Urinary bladder (tissue), 4 donors: Measurements from ENCODE around the gene MTCL1. TPM values are rescaled to one million over a fixed set of nuclear protein-coding genes. Genes with fewer than 3 reads are reported as not detected.

Experiments
- DNase-seq: peaks from one replicate; pipeline ENCODE4 v3.0.0-alpha.2; 2015; ENCODE audit errors: extremely low spot score
- H3K27ac ChIP-seq: one replicate; pipeline ENCODE4 v1.5.1; 2013; ENCODE audit warnings: low read depth, mild to moderate bottlenecking, moderate library complexity
- H3K36me3 ChIP-seq: one replicate; pipeline ENCODE4 v1.6.1; 2013; ENCODE audit warnings: mild to moderate bottlenecking, moderate library complexity; ENCODE audit not compliant: insufficient read depth
- H3K4me1 ChIP-seq: one replicate; pipeline ENCODE4 v1.6.1; 2013; ENCODE audit warnings: mild to moderate bottlenecking, moderate library complexity; ENCODE audit not compliant: insufficient read depth
- H3K4me3 ChIP-seq: one replicate; pipeline ENCODE4 v1.5.1; 2013; ENCODE audit warnings: low read depth, low read length
- WGBS: extraction: QIAGEN DNeasy Blood & Tissue Kit; methylation state at CpG from one replicate; pipeline ENCODE4 v1.1.7; 2013; 5-methylcytosine and 5-hydroxymethylcytosine counted together
- polyA plus RNA-seq: library from polyadenylated mRNA; stranded (reverse); fragments of 200-250 nt; gene quantifications from one replicate; pipeline ENCODE4 v1.2.3, GENCODE V29; 2013
- total RNA-seq: library from RNA; depleted of rRNA; stranded (reverse); fragments of >200 nt; gene quantifications from one replicate; pipeline ENCODE4 v1.2.3, GENCODE V29; 2014
- donor health status: healthy with polysubstance abuse.
- donor health status: healthy.

MTCL1 gene
- total and polyA plus RNA-seq, 2 donors, result 16.6 to 24.2 TPM

- Histone ChIP-seq H3K36me3 (no peaks in the 10 kb centered on the region), H3K4me3 (no peak overlapping the region), H3K27ac (no peak overlapping the region), H3K4me1 (no peaks in the 10 kb centered on the region)
- WGBS, result 77% methylated on average over 3 of the region's 3 CpGs
- DNase-seq, result no peak
These were observed 102.1 kb downstream of the MTCL1 start for GRCh38 chr18:8807488-8807805.

- H3K27ac ChIP-seq, result no peak overlapping the region
- no peaks in the 10 kb centered on the region for H3K36me3 ChIP-seq
- H3K4me3 ChIP-seq, result no peak overlapping the region
- no peak for DNase-seq
- WGBS, result 58% methylated on average over 6 of the region's 6 CpGs
- H3K4me1 ChIP-seq, result no peaks in the 10 kb centered on the region
These were observed 102.6 kb downstream of the MTCL1 start for GRCh38 chr18:8808001-8808400.

- H3K27ac ChIP-seq, result no peak overlapping the region
- no peaks in the 10 kb centered on the region for H3K36me3 ChIP-seq
- WGBS, result 95% methylated on average over 13 of the region's 13 CpGs
These were observed 104.2 kb downstream of the MTCL1 start for GRCh38 chr18:8809514-8809913.

GRCh38 chr18:8810157-8810556 lies 104.8 kb downstream of the MTCL1 start:
- no peak for DNase-seq
- 97% methylated on average over 11 of the region's 11 CpGs for WGBS
- no peaks in the 10 kb centered on the region for H3K4me1 ChIP-seq
- no peaks in the 10 kb centered on the region for H3K36me3 ChIP-seq
- no peak overlapping the region for H3K27ac ChIP-seq
- no peak overlapping the region for H3K4me3 ChIP-seq

More at GRCh38 chr18:8809514-8809913, 104.2 kb downstream of the MTCL1 start:
- Histone ChIP-seq H3K4me1 (no peaks in the 10 kb centered on the region), H3K4me3 (no peak overlapping the region)
- DNase-seq, result no peak

- no peak overlapping the region for H3K27ac ChIP-seq
- 86% methylated on average over 6 of the region's 6 CpGs for WGBS
- DNase-seq, result no peak
- H3K4me3 ChIP-seq, result no peak overlapping the region
- no peaks in the 10 kb centered on the region for H3K36me3 ChIP-seq
- no peaks in the 10 kb centered on the region for H3K4me1 ChIP-seq
These were observed 105.8 kb downstream of the MTCL1 start for GRCh38 chr18:8811115-8811514.

- Histone ChIP-seq H3K36me3 (no peaks in the 10 kb centered on the region), H3K27ac (no peak overlapping the region), H3K4me1 (no peaks in the 10 kb centered on the region), H3K4me3 (no peak overlapping the region)
- WGBS, result 88% methylated on average over 4 of the region's 4 CpGs
- DNase-seq, result no peak
These were observed 107.3 kb downstream of the MTCL1 start for GRCh38 chr18:8812631-8813030.

GRCh38 chr18:8813611-8814010 lies 108.3 kb downstream of the MTCL1 start:
- Histone ChIP-seq H3K27ac (no peak overlapping the region), H3K4me3 (no peak overlapping the region), H3K36me3 (no peaks in the 10 kb centered on the region), H3K4me1 (no peaks in the 10 kb centered on the region)
- DNase-seq, result no peak

- Histone ChIP-seq H3K4me3 (no peak overlapping the region), H3K36me3 (peaks cover 4% of the 10 kb centered on the region), H3K4me1 (no peaks in the 10 kb centered on the region), H3K27ac (no peak overlapping the region)
- WGBS, result 84% methylated on average over 6 of the region's 6 CpGs
- no peak for DNase-seq
These were observed 108.8 kb downstream of the MTCL1 start for GRCh38 chr18:8814206-8814605.

GRCh38 chr18:8816220-8816619 lies 110.9 kb downstream of the MTCL1 start:
- Histone ChIP-seq H3K36me3 (peaks cover 4% of the 10 kb centered on the region), H3K4me3 (no peak overlapping the region), H3K4me1 (no peaks in the 10 kb centered on the region), H3K27ac (no peak overlapping the region)
- WGBS, result 65% methylated on average over 3 of the region's 3 CpGs
- no peak for DNase-seq

- 28% methylated on average over 1 of the region's 1 CpG for WGBS
- peaks cover 4% of the 10 kb centered on the region for H3K36me3 ChIP-seq
- no peak for DNase-seq
- H3K4me1 ChIP-seq, result no peaks in the 10 kb centered on the region
- no peak overlapping the region for H3K4me3 ChIP-seq
- H3K27ac ChIP-seq, result no peak overlapping the region
These were observed 111.5 kb downstream of the MTCL1 start for GRCh38 chr18:8816816-8817215.

- Histone ChIP-seq H3K4me1 (no peaks in the 10 kb centered on the region), H3K27ac (no peak overlapping the region), H3K4me3 (no peak overlapping the region), H3K36me3 (peaks cover 4% of the 10 kb centered on the region)
- DNase-seq, result no peak
- WGBS, result 95% methylated on average over 15 of the region's 15 CpGs
These were observed 113.6 kb downstream of the MTCL1 start for GRCh38 chr18:8818982-8819381.

GRCh38 chr18:8820396-8821082 lies 115.2 kb downstream of the MTCL1 start:
- 81% methylated on average over 9 of the region's 9 CpGs for WGBS
- DNase-seq, result no peak
- peaks cover 7% of the 10 kb centered on the region for H3K36me3 ChIP-seq
- H3K27ac ChIP-seq, result no peak overlapping the region
- H3K4me1 ChIP-seq, result no peaks in the 10 kb centered on the region
- no peak overlapping the region for H3K4me3 ChIP-seq

- DNase-seq, result no peak
- H3K36me3 ChIP-seq, result peaks cover 7% of the 10 kb centered on the region
- H3K4me1 ChIP-seq, result no peaks in the 10 kb centered on the region
- H3K27ac ChIP-seq, result no peak overlapping the region
- 73% methylated on average over 3 of the region's 3 CpGs for WGBS
- H3K4me3 ChIP-seq, result no peak overlapping the region
These were observed 115.7 kb downstream of the MTCL1 start for GRCh38 chr18:8821083-8821465.

GRCh38 chr18:8821531-8821930 lies 116.2 kb downstream of the MTCL1 start:
- WGBS, result 81% methylated on average over 1 of the region's 1 CpG
- peaks cover 7% of the 10 kb centered on the region for H3K36me3 ChIP-seq
- H3K4me3 ChIP-seq, result no peak overlapping the region
- no peak overlapping the region for H3K27ac ChIP-seq
- H3K4me1 ChIP-seq, result no peaks in the 10 kb centered on the region
- no peak for DNase-seq

- 94% methylated on average over 10 of the region's 10 CpGs for WGBS
- Histone ChIP-seq H3K4me3 (no peak overlapping the region), H3K4me1 (no peaks in the 10 kb centered on the region), H3K27ac (no peak overlapping the region), H3K36me3 (peaks cover 7% of the 10 kb centered on the region)
- DNase-seq, result no peak
These were observed 117.3 kb downstream of the MTCL1 start for GRCh38 chr18:8822643-8823042.
